Neuronal stem cell (in vitro differentiated cells): ENCODE data around the gene PARD6G.
A peak's percentile ranks its signal among the peaks of the same experiment; 100 is the strongest.
"Not testable (repeated sequence)": the region's sequence is repeated elsewhere in the genome, so short reads cannot be mapped to it uniquely, and the experiment has no call there.

ENCODE experiments used
- DNase-seq: peaks from one replicate; pipeline ENCODE4 v3.0.0-alpha.2; 2013; ENCODE audit warnings: low spot score
- H2AFZ ChIP-seq: one replicate; pipeline ENCODE4 v1.6.1; 2013; ENCODE audit warnings: mild to moderate bottlenecking, low read length, inconsistent platforms
- H2AK5ac ChIP-seq: 2 replicates; pipeline ENCODE4 v1.6.1; 2013; ENCODE audit warnings: low read depth, mild to moderate bottlenecking, inconsistent platforms, low read length, moderate library complexity, mixed read lengths
- H2BK120ac ChIP-seq: 2 replicates; pipeline ENCODE4 v1.6.1; 2013; ENCODE audit warnings: low read depth, mild to moderate bottlenecking, inconsistent platforms, low read length, moderate library complexity, mixed read lengths
- H2BK12ac ChIP-seq: one replicate; pipeline ENCODE4 v1.6.1; 2013; ENCODE audit warnings: low read length, inconsistent platforms
- H2BK15ac ChIP-seq: 2 replicates; pipeline ENCODE4 v1.6.1; 2013; ENCODE audit warnings: mild to moderate bottlenecking, low read length, inconsistent platforms, mixed read lengths
- H2BK5ac ChIP-seq: one replicate; pipeline ENCODE4 v1.6.1; 2013; ENCODE audit warnings: inconsistent platforms, mild to moderate bottlenecking, low read length, moderate library complexity
- H3K14ac ChIP-seq: one replicate; pipeline ENCODE4 v1.6.1; 2013; ENCODE audit warnings: low read length, inconsistent platforms
- H3K18ac ChIP-seq: 2 replicates; pipeline ENCODE4 v1.6.1; 2013; ENCODE audit warnings: low read length, inconsistent platforms
- H3K23ac ChIP-seq: 2 replicates; pipeline ENCODE4 v1.6.1; 2013; ENCODE audit warnings: low read depth, mild to moderate bottlenecking, mixed read lengths, low read length, inconsistent platforms; ENCODE audit not compliant: poor library complexity
- H3K27ac ChIP-seq: replicated peaks from 3 replicates; pipeline ENCODE4 v1.5.1; 2013; ENCODE audit warnings: low read length, inconsistent platforms
- H3K27me3 ChIP-seq, 3 experiments: 2 replicates each; pipeline ENCODE4 v1.6.1; 2013; ENCODE audit warnings: low read length in 3 of 3, mild to moderate bottlenecking in 2 of 3, inconsistent platforms in 1 of 3, low read depth in 1 of 3, mixed read lengths in 1 of 3, moderate library complexity in 1 of 3; ENCODE audit not compliant: control insufficient read depth in 3 of 3, insufficient read depth in 3 of 3
- H3K36me3 ChIP-seq, 2 donors: replicated peaks in 1 of 2; 2 replicates each; pipeline ENCODE4 v1.6.1; 2013; ENCODE audit warnings: low read length in 2 of 2; ENCODE audit not compliant: control insufficient read depth in 2 of 2, insufficient read depth in 2 of 2
- H3K4ac ChIP-seq: 2 replicates; pipeline ENCODE4 v1.6.1; 2013; ENCODE audit warnings: inconsistent platforms, mild to moderate bottlenecking, low read length, moderate library complexity
- H3K4me1 ChIP-seq, 2 donors: 1 replicate in 1 of 2; 2 replicates in 1 of 2; pipeline ENCODE4 v1.6.1; 2013; ENCODE audit warnings: low read length in 2 of 2, low read depth in 1 of 2; ENCODE audit not compliant: control insufficient read depth in 2 of 2, insufficient read depth in 1 of 2
- H3K4me2 ChIP-seq: one replicate; pipeline ENCODE4 v1.6.1; 2013; ENCODE audit warnings: mild to moderate bottlenecking, low read length, inconsistent platforms; ENCODE audit not compliant: insufficient read depth, poor library complexity, severe bottlenecking
- H3K4me3 ChIP-seq, 2 donors: 2 replicates each; pipeline ENCODE4 v1.5.1; 2013; ENCODE audit warnings: low read length in 2 of 2, mild to moderate bottlenecking in 2 of 2, inconsistent platforms in 1 of 2, moderate library complexity in 1 of 2
- H3K79me1 ChIP-seq: one replicate; pipeline ENCODE4 v1.6.1; 2013; ENCODE audit warnings: low read depth, mild to moderate bottlenecking, inconsistent platforms, low read length, moderate library complexity
- H3K9ac ChIP-seq: one replicate; pipeline ENCODE4 v1.6.1; 2013; ENCODE audit warnings: mild to moderate bottlenecking, low read depth, low read length, inconsistent platforms; ENCODE audit not compliant: poor library complexity
- H3K9me3 ChIP-seq, 2 donors: replicated peaks in 1 of 2; 2 replicates each; pipeline versions ENCODE3 to v1.6.1; 2013; ENCODE audit warnings: low read length in 2 of 2, mild to moderate bottlenecking in 2 of 2, inconsistent platforms in 1 of 2, low read depth in 1 of 2, mixed read lengths in 1 of 2, moderate library complexity in 1 of 2; ENCODE audit not compliant: control insufficient read depth in 2 of 2, insufficient read depth in 1 of 2
- H4K8ac ChIP-seq: one replicate; pipeline ENCODE4 v1.6.1; 2013; ENCODE audit warnings: low read depth, mild to moderate bottlenecking, inconsistent platforms, low read length, moderate library complexity
- H4K91ac ChIP-seq: one replicate; pipeline ENCODE4 v1.6.1; 2013; ENCODE audit warnings: low read length, low read depth, mild to moderate bottlenecking, inconsistent platforms; ENCODE audit not compliant: poor library complexity
- WGBS, 2 donors: extraction: QIAGEN DNeasy Blood & Tissue Kit; methylation state at CpG; one replicate each; pipeline ENCODE4 v1.1.7; 2013; ENCODE audit warnings: missing lambda C conversion rate in 2 of 2, mixed read lengths in 1 of 2; ENCODE audit not compliant: insufficient read length in 2 of 2, insufficient replicate concordance in 1 of 2; ENCODE audit errors: extremely low coverage in 2 of 2; 5-methylcytosine and 5-hydroxymethylcytosine counted together

Gene PARD6G

GRCh38 chr18:80238651-80239260 is 8.6 kb downstream of the PARD6G start:
- Histone ChIP-seq H2BK12ac (no peak overlapping the region), H4K91ac (no peak overlapping the region), H3K18ac (no peak overlapping the region), H3K14ac (no peak overlapping the region), H2BK120ac (no peak overlapping the region), H2AK5ac (no peak overlapping the region), H3K9me3 (no peaks in the 10 kb centered on the region), H2BK5ac (no peak overlapping the region), H3K27me3 (no peaks in the 10 kb centered on the region), H3K79me1 (peaks cover 12% of the 10 kb centered on the region), H2BK15ac (no peak overlapping the region), H3K27ac (no peak overlapping the region), H4K8ac (no peak overlapping the region), H3K4me3 (no peak overlapping the region), H3K36me3 (peaks cover 0 to 2% of the 10 kb centered on the region in 2 donors), H3K4ac (no peak overlapping the region), H2AFZ (no peak overlapping the region), H3K9ac (no peak overlapping the region), H3K4me1 (peaks cover 0 to 2% of the 10 kb centered on the region in 2 donors), H3K4me2 (no peak overlapping the region), H3K23ac (no peak overlapping the region)
- WGBS, 2 donors = no CpG with 5 or more reads among the region's 12 CpGs
- no peak for DNase-seq

GRCh38 chr18:80237519-80237918 is 9.8 kb downstream of the PARD6G start:
- H2AK5ac ChIP-seq, H3K9me3 ChIP-seq, H3K4me3 ChIP-seq, H3K4ac ChIP-seq, H2BK12ac ChIP-seq, H3K4me1 ChIP-seq, H2BK5ac ChIP-seq, H3K14ac ChIP-seq, H3K4me2 ChIP-seq, H4K8ac ChIP-seq, H3K9ac ChIP-seq, H3K18ac ChIP-seq, H3K36me3 ChIP-seq, H4K91ac ChIP-seq, H2BK120ac ChIP-seq, H3K23ac ChIP-seq, H2BK15ac ChIP-seq, H2AFZ ChIP-seq, H3K27me3 ChIP-seq, H3K27ac ChIP-seq, DNase-seq: not testable (repeated sequence)
- H3K79me1 ChIP-seq = peaks cover 17% of the 10 kb centered on the region

- no peak overlapping the region for H2AK5ac ChIP-seq
- peaks cover 17% of the 10 kb centered on the region for H3K79me1 ChIP-seq
- no peak overlapping the region for H3K4me3 ChIP-seq
- H3K9me3 ChIP-seq = no peaks in the 10 kb centered on the region
- no peak overlapping the region for H2BK12ac ChIP-seq
- H3K4me1 ChIP-seq = no peaks in the 10 kb centered on the region
- H3K4me2 ChIP-seq = no peak overlapping the region
- H2AFZ ChIP-seq = no peak overlapping the region
- no peak overlapping the region for H3K18ac ChIP-seq
- H4K8ac ChIP-seq = no peak overlapping the region
- H3K27ac ChIP-seq = no peak overlapping the region
- no peak overlapping the region for H3K9ac ChIP-seq
- H3K27me3 ChIP-seq = no peaks in the 10 kb centered on the region
- H4K91ac ChIP-seq = no peak overlapping the region
- H3K4ac ChIP-seq = no peak overlapping the region
- no CpG with 5 or more reads among the region's 2 CpGs for WGBS, 2 donors
- no peak overlapping the region for H2BK5ac ChIP-seq
- H3K36me3 ChIP-seq = peaks cover 3 to 16% of the 10 kb centered on the region in 2 donors
- H2BK15ac ChIP-seq = no peak overlapping the region
- H3K14ac ChIP-seq = no peak overlapping the region
- no peak overlapping the region for H3K23ac ChIP-seq
- no peak for DNase-seq
- H2BK120ac ChIP-seq = no peak overlapping the region
These were observed 12.9 kb downstream of the PARD6G start for GRCh38 chr18:80234398-80234797.

- Histone ChIP-seq H2AFZ (no peak overlapping the region), H3K9ac (no peak overlapping the region), H2BK5ac (no peak overlapping the region), H4K8ac (no peak overlapping the region), H2BK15ac (no peak overlapping the region), H3K4ac (no peak overlapping the region), H2BK120ac (no peak overlapping the region), H3K4me2 (no peak overlapping the region), H2BK12ac (no peak overlapping the region), H3K36me3 (peaks cover 3 to 18% of the 10 kb centered on the region in 2 donors), H3K23ac (peak overlapping the region; percentile 9), H3K14ac (no peak overlapping the region), H3K4me1 (no peaks in the 10 kb centered on the region), H3K4me3 (no peak overlapping the region), H3K18ac (peak overlapping the region; percentile 16), H3K27me3 (no peaks in the 10 kb centered on the region), H3K79me1 (peaks cover 15% of the 10 kb centered on the region), H2AK5ac (no peak overlapping the region), H3K9me3 (no peaks in the 10 kb centered on the region), H4K91ac (no peak overlapping the region), H3K27ac (no peak overlapping the region)
- WGBS, 2 donors = no CpG with 5 or more reads among the region's 8 CpGs
- no peak for DNase-seq
These were observed 13.4 kb downstream of the PARD6G start for GRCh38 chr18:80233899-80234298.
